ENCODE results near the gene SPTBN5. TPM values are rescaled to one million over a fixed set of nuclear protein-coding genes. Genes with fewer than 3 reads are reported as not detected.

SPTBN5 gene
- total RNA-seq, 1 donor from 2014 or later, result 0.49 TPM

DNA sequence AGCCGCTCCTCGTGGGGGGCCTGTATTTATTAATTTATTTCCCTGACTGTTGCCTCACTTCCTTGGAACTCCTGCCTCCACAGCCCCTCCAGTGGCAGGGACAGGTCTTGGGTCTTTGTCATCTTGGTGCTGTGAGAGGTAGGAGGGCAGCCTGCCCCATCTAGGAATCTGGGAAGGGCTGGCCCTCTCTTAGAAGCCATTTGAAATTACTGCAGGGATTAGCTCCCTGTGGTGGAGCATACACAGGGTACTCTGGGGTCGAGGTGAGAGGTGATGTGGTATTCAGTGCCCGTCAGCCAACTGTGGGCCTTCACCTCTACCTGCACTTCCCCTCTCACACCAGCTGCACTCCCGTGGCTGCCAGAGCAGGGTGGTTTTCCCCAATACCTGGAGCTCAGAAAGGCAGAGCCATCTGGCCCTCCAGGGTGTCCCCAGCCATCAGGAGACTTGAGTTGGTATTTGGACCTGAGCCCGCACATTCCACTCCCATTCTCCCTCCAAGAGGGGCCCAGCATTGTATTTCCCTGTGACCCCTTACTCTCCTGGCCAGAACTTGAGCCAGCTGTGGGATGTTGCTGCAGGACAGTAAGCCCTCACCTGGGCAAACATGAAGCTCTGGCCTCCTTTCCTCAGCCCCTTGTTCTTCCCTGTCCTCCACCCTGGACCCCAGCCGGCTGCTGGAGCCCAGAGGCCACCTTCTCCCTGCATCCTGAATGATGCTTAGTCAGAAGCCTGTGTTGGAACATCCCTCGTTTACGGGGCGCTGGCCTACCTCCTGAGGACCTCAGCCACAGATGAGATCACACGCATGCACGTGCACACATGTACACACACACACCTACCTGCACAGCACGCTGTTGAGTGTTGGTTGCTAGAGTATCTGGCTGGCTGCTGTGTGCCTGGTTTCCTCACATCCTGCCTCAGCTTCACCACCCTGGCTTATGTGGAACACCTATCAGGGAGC lies 68.0 kb downstream of the SPTBN5 start:
- intact Hi-C loops (cut with DNase I), result no loop called here
- no peak for DNase-seq (ENCODE audit: extremely low spot score in 2 of 2)
- H3K36me3 ChIP-seq, result peaks cover 0 to 38% of the 10 kb centered on the region in 2 donors
- no peak overlapping the region for H3K4me3 ChIP-seq
- TF ChIP-seq CTCF (IDR thresholded peaks at IDR 0.05) (no peak), POLR2AphosphoS5 (IDR thresholded peaks at IDR 0.05; ENCODE audit: insufficient read depth in 1 of 2, low read depth in 1 of 2) (no peak), POLR2A (IDR thresholded peaks at IDR 0.05) (no peak)
- H3K4me1 ChIP-seq, result peaks cover 34% of the 10 kb centered on the region
- H3K27ac ChIP-seq, result no peak overlapping the region
- H3K27me3 ChIP-seq, result no peaks in the 10 kb centered on the region
- H3K9me3 ChIP-seq, result no peaks in the 10 kb centered on the region

DNA sequence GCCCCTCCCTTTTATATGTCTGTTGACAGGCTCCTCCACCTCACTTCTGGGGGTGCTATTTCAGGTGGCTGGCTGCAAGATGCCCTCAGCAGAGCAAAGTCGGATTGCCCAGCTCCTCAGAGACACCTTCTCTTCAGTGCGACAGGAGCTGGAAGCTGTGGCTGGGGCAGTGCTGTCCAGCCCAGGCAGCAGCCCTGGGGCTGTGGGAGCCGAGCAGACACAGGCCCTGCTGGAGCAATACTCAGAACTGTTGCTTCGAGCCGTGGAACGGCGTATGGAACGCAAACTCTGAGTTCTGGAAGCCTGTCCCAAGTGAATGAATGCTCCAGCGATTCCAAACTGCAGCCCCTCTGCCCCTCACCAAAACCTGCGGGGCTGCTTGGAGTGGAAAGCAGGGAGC lies 68.7 kb downstream of the SPTBN5 start:
- intact Hi-C loops (cut with DNase I), result no loop called here
- TF ChIP-seq POLR2A (IDR thresholded peaks at IDR 0.05) (no peak), CTCF (IDR thresholded peaks at IDR 0.05) (no peak), POLR2AphosphoS5 (IDR thresholded peaks at IDR 0.05; ENCODE audit: insufficient read depth in 1 of 2, low read depth in 1 of 2) (no peak)
- Histone ChIP-seq H3K4me1 (peaks cover 26% of the 10 kb centered on the region), H3K9me3 (no peaks in the 10 kb centered on the region), H3K27ac (no peak overlapping the region), H3K4me3 (no peak overlapping the region), H3K36me3 (peaks cover 0 to 40% of the 10 kb centered on the region in 2 donors), H3K27me3 (no peaks in the 10 kb centered on the region)
- DNase-seq (ENCODE audit: extremely low spot score in 2 of 2), result no peak

GRCh38 chr15:41824062-41824745 lies 69.6 kb downstream of the SPTBN5 start:
- Histone ChIP-seq H3K4me3 (no peak overlapping the region), H3K4me1 (peaks cover 17% of the 10 kb centered on the region), H3K27ac (no peak overlapping the region), H3K36me3 (peaks cover 0 to 48% of the 10 kb centered on the region in 2 donors), H3K9me3 (no peaks in the 10 kb centered on the region), H3K27me3 (no peaks in the 10 kb centered on the region)
- DNase-seq (ENCODE audit: extremely low spot score in 2 of 2), result no peak
- no peak for TF ChIP-seq CTCF (IDR thresholded peaks at IDR 0.05)
- no peak for TF ChIP-seq POLR2A (IDR thresholded peaks at IDR 0.05)
- TF ChIP-seq POLR2AphosphoS5 (IDR thresholded peaks at IDR 0.05; ENCODE audit: insufficient read depth in 1 of 2, low read depth in 1 of 2), result no peak
- intact Hi-C loops (cut with DNase I), result no loop called here

GRCh38 chr15:41823502-41823901 lies 70.4 kb downstream of the SPTBN5 start:
- H3K4me3 ChIP-seq, result no peak overlapping the region
- no peak overlapping the region for H3K27ac ChIP-seq
- no peaks in the 10 kb centered on the region for H3K9me3 ChIP-seq
- peaks cover 0 to 55% of the 10 kb centered on the region in 2 donors for H3K36me3 ChIP-seq
- H3K4me1 ChIP-seq, result peaks cover 10% of the 10 kb centered on the region
- intact Hi-C loops (cut with DNase I), result no loop called here
- no peak for TF ChIP-seq CTCF (IDR thresholded peaks at IDR 0.05)
- H3K27me3 ChIP-seq, result no peaks in the 10 kb centered on the region
- no peak for DNase-seq (ENCODE audit: extremely low spot score in 2 of 2)

- no peak overlapping the region for H3K4me3 ChIP-seq
- H3K9me3 ChIP-seq, result no peaks in the 10 kb centered on the region
- no peak for DNase-seq (ENCODE audit: extremely low spot score in 2 of 2)
- H3K4me1 ChIP-seq, result peaks cover 8% of the 10 kb centered on the region
- H3K27ac ChIP-seq, result no peak overlapping the region
- H3K36me3 ChIP-seq, result peaks cover 0 to 60% of the 10 kb centered on the region in 2 donors
- TF ChIP-seq POLR2A (IDR thresholded peaks at IDR 0.05) (no peak), POLR2AphosphoS5 (IDR thresholded peaks at IDR 0.05; ENCODE audit: insufficient read depth in 1 of 2, low read depth in 1 of 2) (no peak), CTCF (IDR thresholded peaks at IDR 0.05) (no peak)
- intact Hi-C loops (cut with DNase I), result no loop called here
- no peaks in the 10 kb centered on the region for H3K27me3 ChIP-seq
Observed at GRCh38 chr15:41822957-41823356, 70.9 kb downstream of the SPTBN5 start.

All from vagina (tissue), 2 donors.